KOPT-K1 (cell line): ENCODE data around the gene PLCG1.

ENCODE experiments used
- H3K27ac ChIP-seq: fragments of 200-600 bp; sonication (generic); 2 replicates; pipeline ENCODE4 v1.5.1; 2016; ENCODE audit warnings: antibody characterized with exemption, mild to moderate bottlenecking, low read depth, low read length; ENCODE audit not compliant: poor library complexity, severe bottlenecking
- H3K36me3 ChIP-seq: fragments of 200-600 bp; sonication (generic); 2 replicates; pipeline ENCODE4 v1.5.1; 2017; ENCODE audit warnings: antibody characterized with exemption, mild to moderate bottlenecking, low read length, moderate library complexity; ENCODE audit not compliant: insufficient read depth
- H3K9me3 ChIP-seq: fragments of 200-600 bp; sonication (generic); 2 replicates; pipeline ENCODE4 v1.5.1; 2017; ENCODE audit warnings: antibody characterized with exemption, low read length, mild to moderate bottlenecking; ENCODE audit not compliant: insufficient read depth, poor library complexity, severe bottlenecking

Gene PLCG1

DNA sequence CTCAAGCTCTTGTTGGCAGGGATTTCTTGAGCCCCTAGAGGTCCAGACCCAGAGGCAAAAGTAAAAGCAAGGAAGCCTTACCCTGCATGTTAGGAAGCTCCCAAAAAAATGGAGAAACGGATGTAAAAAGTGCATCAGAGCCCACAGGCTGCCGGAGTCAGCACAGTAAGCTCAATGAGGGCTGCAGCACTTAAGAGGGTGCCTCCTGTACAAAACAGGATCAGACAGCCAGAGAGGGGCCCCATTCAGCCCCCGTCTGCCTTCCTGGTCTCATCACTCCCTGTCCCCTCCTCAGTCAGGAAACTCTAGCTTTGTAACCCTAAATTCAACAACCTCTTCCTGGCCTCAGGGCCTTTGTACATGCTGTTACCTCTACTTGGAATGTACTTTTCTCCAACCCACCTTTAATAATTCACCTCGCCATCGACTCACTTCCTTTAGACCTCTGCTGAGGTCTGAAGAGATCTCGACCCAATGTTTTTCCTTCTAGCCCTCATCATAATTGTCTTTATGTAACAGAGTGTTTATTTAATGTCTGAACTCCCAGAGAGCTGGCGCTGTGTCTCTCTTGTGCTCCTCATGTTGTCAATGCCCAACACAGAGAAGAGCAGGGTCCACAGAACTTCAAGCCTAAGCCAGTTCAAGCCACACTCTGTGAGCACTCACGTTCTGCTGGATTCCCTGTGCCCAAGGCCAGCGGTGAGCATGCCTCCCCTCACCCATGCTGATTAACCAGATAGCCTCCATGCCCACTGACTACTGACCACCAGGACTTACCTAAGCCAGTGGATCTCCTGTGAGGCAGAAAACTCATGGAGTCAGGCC, 2.8 kb upstream of the PLCG1 start:
- Histone ChIP-seq H3K9me3 (no peaks in the 10 kb centered on the region), H3K27ac (no peak overlapping the region)

DNA sequence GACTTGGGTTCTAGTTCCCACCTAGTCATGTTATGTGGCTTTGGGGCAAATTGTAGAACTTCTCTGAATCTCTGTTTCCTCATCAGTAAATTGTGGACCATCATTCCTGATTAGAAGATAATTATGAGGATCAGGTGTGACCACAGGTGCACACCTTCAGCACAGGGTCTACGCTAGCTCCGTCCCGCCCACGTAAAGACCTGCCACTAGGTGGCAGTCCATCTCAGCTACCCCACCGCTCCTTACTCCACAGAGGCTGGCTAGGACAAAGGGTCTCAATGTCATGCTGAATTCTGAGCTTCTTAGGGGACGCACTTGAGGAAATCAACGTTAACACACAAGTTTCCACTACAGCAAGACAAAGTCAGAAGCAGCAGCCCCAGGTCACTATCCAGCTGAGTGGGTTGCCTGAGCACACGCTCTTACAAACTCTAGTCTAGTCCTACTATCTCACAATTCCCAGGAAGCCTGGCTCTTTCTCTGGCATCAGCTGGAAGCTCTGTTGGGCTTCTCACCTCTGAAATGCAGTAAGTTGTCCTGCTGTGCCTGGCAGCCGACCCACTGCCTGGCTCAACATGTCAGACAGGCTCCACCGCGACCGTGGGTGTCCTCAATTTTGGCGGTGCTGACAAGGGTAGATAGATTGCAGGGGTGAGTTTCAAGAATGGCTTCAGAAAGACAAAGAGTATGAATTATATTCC, 2.0 kb upstream of the PLCG1 start:
- Histone ChIP-seq H3K36me3 (peaks cover 12% of the 10 kb centered on the region; the same call in 1 of the 2 replicates), H3K27ac (no peak overlapping the region), H3K9me3 (no peaks in the 10 kb centered on the region)

More for the DNA sequence above, 2.8 kb upstream of the PLCG1 start:
- 0 out of 2 replicates have a peak, but pooled peaks cover 5% of the 10 kb centered on the region for H3K36me3 ChIP-seq

DNA sequence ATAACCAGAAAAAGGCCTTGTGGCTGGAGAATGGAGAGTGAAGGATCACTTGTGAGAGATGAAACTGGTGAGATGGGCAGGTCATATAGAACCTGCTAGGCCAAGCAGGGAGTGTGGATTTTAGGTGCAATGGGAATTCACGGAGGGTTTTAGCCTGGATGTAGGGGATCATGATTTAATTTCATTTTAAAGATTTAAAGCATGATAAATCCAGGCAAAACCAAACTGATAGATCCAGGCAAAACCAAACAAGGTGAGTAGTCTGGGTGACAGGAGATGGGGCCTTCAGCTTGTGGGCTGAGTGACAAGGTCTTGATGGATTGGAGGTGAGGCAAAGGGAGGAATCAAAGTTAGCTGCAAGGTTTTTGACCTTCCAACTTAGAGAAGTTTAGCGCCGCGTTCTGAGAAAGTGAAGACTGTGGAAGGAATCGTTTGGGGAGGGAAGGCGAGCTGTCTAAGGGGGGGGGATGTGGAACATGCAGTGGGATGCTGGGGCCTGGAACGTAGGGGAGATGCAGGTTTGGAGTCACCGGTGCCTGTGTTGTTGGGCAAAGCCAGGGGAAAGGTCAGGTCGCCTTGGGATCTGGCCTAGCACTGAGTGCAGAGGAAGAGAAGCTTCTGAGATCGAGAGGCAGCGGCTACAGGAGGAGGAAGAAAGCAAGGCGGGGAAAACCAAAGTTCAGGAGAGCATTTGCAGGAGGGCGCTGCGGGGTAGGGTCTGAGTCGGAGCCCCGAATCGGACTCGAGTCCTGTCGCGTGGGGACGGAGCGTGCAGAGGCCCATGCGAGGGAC, 1.3 kb upstream of the PLCG1 start:
- Histone ChIP-seq H3K9me3 (no peaks in the 10 kb centered on the region), H3K36me3 (peaks cover 19% of the 10 kb centered on the region; the same call in 1 of the 2 replicates), H3K27ac (peak overlapping the region; percentile 81)

DNA sequence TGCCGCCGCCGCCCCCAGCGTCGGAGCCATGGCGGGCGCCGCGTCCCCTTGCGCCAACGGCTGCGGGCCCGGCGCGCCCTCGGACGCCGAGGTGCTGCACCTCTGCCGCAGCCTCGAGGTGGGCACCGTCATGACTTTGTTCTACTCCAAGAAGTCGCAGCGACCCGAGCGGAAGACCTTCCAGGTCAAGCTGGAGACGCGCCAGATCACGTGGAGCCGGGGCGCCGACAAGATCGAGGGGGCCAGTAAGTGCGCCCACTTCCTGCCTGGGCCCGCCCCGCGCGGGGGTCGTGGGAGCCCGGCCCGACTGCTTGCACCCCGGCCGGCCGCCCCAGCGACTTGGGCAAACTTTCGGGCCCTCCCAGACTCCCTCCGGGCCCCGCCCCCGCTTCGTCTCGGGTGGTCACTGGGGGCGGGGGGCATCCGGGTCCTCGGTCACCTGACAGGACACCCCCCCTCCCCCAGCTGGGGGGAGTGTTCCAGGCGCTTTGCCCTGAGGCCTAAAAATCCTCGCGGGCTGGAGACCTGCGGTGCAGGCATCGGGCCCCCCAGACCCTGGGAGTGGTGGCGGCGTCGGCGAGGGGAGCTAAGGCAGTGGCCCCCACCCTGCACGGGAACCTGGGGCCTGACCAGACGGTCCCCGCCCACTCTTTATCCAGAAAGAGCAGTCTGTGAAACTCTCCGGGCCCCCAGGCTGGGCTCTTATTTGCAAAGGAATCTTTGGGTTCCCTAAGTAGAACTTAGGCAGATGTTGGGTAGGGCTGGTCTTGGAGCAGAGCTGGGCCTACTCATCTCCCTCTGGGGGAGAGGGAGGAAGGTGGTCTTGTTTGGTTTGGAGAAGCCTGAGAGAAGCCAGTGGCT, 501 bp downstream of the PLCG1 start:
- Histone ChIP-seq H3K9me3 (no peaks in the 10 kb centered on the region), H3K27ac (peak overlapping the region; percentile 81), H3K36me3 (peaks cover 19% of the 10 kb centered on the region; the same call in 1 of the 2 replicates)

DNA sequence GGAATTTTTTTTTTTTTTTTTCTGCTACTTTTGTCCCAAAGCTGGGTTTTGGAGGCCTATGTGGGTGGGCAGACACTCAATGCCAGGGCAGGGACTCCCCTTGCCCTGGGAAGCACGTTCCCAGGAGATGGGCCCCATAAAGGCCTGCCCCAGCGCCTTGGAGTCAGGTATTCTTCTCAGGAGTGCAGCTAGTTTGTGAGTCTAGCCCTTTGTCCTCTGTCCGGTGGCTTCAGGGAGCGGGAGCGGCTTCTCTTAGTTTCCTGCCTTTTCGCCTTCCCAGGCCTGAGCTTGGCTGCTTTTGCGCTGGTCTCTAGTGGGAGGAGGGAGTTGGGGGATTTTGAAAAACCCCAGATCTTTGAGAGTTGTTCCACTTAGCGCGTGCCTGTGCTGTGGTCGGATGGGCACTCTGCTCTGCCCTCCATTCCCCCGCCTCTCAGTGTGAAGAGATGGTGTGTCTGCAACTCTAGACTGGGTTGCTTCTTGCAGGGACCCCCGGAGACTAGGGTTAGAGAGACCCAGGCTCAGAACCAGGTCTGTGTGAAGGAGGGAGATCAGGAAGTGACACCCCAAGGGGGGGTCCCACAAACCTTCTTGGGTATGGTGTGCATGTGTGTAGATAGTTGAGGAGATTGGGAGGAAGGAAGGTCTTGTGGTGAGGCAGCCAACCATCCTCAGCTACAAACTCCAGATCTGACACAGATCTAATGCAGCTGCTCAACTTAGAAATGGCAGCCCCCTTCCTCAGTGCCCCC, 1.3 kb downstream of the PLCG1 start:
- no peaks in the 10 kb centered on the region for H3K9me3 ChIP-seq
- peak overlapping the region; percentile 81 for H3K27ac ChIP-seq
- H3K36me3 ChIP-seq = peaks cover 19% of the 10 kb centered on the region

DNA sequence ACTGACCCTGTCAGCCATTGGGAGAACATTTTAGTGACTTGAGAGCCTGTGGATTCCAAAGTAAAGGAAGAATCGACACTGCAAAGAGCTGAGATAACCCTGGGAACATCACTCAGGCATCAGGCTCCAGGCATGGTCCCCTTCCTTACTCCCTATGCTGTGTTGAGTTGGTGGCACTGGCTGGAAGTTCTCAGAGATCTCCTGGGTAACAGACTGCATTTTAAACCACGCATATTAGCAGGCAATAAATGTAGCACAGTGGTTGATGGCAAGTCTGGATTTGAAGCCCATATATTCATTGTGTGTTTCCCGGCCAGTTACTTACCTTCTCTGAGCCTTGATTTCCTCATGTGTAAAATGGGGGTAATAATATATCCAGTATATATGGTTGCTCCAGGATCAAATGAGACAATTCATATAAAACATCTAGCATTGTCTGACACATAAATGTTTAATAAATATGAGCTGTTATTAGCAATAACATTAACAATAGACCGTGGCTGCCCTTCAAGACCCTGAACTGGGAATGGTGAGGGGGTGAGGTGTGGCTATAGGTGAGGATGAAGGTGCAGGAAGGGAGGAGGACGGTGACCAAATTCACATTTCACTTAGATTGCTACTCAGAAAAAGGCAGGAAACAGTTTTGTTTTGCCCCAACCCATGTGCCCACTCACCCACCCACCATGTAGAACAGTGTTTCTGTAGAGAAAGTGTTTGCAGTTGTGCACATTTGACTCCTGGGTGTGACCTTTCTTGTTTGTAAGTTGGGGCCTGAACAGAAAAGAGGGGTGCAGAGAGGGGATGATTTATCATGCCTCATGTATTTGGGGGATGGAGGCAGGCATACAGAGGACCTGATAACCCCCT, 2.1 kb downstream of the PLCG1 start:
- Histone ChIP-seq H3K9me3 (no peaks in the 10 kb centered on the region), H3K36me3 (peaks cover 27% of the 10 kb centered on the region), H3K27ac (peak overlapping the region; percentile 81)

DNA sequence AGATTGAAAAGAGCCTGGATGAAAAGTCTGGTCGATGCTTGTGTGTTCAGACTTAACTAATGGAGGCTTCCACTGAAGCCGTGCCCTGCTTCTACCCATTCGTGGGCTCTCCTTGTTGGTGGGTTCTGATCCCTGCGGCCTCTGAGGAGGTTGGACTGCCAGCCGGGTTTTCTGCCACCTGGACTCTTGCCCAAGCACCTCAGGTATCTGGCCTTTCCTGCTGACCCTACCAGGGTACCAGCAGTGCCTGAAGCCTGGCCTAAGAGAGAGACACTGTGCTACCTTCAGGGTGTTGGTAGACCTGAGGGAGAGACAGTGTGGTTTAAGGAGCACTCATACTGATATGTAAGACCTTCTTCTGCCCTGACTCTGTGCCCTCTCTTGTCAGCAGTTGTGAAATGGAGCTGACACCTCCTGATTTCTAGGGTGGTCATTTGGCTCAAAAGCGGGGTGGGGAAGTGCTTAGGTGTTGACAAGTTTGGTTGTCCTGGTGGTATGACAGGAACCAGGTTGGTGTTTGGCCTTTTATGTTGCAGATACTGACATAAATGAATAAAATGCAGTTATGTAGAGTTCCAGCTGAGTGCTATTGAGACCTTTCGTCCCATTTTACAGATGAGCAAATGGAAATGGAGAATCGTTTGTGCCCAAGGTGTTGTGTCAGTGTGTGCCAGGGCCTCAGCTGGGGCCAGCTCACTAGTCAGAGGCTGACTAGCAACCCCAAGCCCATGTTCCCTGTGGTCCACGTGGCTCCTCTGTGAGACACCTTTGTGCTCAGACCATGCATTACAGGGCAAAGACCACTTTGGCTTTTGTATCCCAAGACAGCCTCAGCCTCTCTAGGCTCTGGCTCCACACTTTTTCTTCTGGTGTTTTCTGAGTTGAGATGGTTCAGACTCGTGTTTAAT, 3.1 kb downstream of the PLCG1 start:
- Histone ChIP-seq H3K36me3 (peaks cover 37% of the 10 kb centered on the region), H3K9me3 (no peaks in the 10 kb centered on the region), H3K27ac (peak overlapping the region; percentile 81)

DNA sequence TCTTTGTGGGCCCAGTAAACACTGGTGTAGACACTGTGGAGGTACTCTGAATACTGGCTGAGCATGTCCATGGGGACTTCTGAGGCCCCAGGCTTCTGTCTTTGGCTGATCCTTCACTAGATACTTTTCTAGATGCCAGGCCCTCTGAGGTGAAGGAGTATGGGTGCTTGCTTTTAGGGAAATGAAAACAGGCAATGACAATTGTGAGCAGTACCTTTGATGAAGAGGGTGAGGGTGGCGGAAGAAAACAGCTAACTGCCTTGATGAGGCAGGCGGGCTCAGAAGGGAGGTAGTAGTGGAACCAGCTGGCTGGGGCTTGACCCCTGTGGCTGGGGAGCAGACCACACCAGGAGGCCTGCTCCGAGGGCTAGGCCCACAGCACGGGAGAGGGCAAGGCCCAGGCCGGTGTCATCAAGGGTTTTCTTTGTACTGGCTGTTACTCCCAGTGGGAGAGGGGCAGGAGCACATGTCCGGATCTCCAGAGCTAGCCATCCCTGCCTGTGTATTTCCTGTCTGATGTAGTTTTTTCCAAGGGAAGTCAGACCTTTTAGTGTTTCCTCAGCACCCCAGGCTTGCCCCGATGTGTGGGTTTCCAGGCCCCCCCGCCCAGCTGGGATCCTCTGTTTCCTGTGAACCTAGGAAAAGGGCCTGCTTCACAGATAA, 3.9 kb downstream of the PLCG1 start:
- peak overlapping the region; percentile 81 for H3K27ac ChIP-seq
- H3K36me3 ChIP-seq = peaks cover 45% of the 10 kb centered on the region
- no peaks in the 10 kb centered on the region for H3K9me3 ChIP-seq

DNA sequence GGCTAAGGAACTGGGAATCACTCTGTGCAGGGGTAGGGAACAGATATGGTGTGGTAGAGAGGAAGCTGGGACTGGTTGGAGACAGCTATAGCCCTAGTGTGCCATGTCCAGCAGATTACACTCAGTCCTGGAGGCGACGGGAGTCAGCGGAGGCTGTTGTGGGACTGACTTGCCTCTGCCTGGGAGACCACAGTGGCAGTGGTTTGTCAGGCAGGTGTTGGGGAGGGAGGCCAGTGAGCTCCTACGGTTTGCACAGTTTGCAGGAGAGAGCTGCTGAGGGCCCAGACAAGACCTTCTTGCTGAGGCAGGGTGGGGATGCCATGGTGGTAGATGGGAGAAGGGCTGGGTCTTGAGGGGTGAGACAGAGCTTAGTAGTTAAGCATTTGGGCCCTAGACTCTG, 4.9 kb downstream of the PLCG1 start:
- peak overlapping the region; percentile 81 for H3K27ac ChIP-seq

DNA sequence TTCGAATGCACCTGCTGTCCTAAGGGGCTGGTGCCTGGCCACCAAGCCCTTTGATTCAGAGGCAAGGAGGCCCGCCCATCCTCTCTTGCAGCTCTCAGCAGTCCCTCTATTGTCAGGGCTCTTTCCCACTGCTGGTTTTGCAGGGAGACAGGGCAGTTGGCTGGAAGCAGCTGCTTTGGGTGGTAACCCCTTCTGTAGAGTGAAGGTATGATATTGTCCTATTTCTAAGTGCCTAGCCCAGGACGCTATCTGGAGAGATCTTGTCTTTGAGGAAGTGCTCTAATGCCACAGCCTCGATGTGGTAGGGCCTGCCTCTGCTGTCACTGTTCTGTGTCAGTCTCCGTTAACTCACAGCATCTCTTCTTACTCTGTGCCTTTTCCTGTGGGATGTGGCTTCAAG, 5.6 kb downstream of the PLCG1 start:
- peak overlapping the region; percentile 81 for H3K27ac ChIP-seq
- no peaks in the 10 kb centered on the region for H3K9me3 ChIP-seq
- H3K36me3 ChIP-seq = peaks cover 58% of the 10 kb centered on the region

More for the DNA sequence above, 4.9 kb downstream of the PLCG1 start:
- no peaks in the 10 kb centered on the region for H3K9me3 ChIP-seq
- H3K36me3 ChIP-seq = peaks cover 54% of the 10 kb centered on the region

DNA sequence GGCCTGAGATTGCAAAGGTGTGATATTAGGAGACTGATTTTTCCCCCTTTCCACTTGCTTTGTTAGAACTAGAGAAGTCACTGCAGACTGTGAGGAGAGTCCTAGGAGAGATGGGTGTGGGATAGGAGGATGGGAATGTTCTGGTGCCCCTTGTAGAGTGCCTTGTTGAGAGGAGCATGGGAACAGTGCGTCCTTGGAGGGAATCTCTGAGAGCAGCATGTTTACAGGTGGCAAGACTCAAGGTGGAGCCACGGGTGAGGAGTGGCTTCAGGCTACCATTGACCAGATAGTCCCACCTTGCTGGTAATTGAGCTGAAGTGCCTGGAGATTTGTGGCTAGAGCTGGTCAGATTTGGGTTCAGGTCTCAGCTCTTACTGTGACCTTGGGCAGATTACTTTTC, 6.0 kb downstream of the PLCG1 start:
- H3K27ac ChIP-seq = peak overlapping the region; percentile 81
- no peaks in the 10 kb centered on the region for H3K9me3 ChIP-seq
- H3K36me3 ChIP-seq = peaks cover 63% of the 10 kb centered on the region

DNA sequence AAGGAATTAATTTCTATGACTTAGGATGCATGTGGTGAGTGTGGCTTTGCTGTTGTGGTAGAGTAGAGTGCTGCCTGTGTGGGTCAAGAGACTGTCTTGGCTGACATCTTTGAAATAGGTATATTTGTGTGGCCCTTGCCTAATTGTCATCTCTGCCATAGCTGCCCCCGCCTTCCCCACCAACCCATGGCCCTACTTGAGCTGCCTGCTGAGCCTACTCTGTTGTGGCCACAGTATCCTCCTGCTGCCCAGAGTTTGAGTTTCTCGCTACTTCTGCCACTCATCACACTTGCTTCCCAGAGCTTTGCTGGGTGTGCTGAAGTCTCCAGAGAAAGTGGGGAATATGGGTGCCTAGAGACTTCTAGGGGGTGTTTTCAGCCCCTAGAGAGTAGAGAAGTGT, 8.0 kb downstream of the PLCG1 start:
- no peaks in the 10 kb centered on the region for H3K9me3 ChIP-seq
- H3K27ac ChIP-seq = no peak overlapping the region
- H3K36me3 ChIP-seq = peaks cover 66% of the 10 kb centered on the region
